NCI-H526 (cell line): ENCODE results near the gene RBMS3.
"Not testable (repeated sequence)": the region's sequence is repeated elsewhere in the genome, so short reads cannot be mapped to it uniquely, and the experiment has no call there.

ENCODE experiments used
- DNase-seq, 2 experiments: peaks; one replicate each; lab custom pipeline; 2025; lab: John Stamatoyannopoulos, UW

The RBMS3 gene

GRCh38 chr3:29775340-29775739 lies 494.5 kb downstream of the RBMS3 start:
- peak; percentile 56 to 75 for DNase-seq

GRCh38 chr3:29777869-29778268 lies 497.0 kb downstream of the RBMS3 start:
- DNase-seq = no peak

- no peak for DNase-seq
Measured at GRCh38 chr3:29789686-29790085, 508.8 kb downstream of the RBMS3 start.

- no peak for DNase-seq
Measured at GRCh38 chr3:29796808-29797207, 515.9 kb downstream of the RBMS3 start.

GRCh38 chr3:29802057-29802456 lies 521.2 kb downstream of the RBMS3 start:
- DNase-seq = no peak

GRCh38 chr3:29804044-29804443 lies 523.2 kb downstream of the RBMS3 start:
- no peak for DNase-seq

GRCh38 chr3:29805757-29806156 lies 524.9 kb downstream of the RBMS3 start:
- DNase-seq = no peak

- not testable (repeated sequence) for DNase-seq
Measured at GRCh38 chr3:29808324-29808723, 527.5 kb downstream of the RBMS3 start.

GRCh38 chr3:29822071-29822470 lies 541.2 kb downstream of the RBMS3 start:
- DNase-seq = no peak

- no peak for DNase-seq
Measured at GRCh38 chr3:29823233-29823632, 542.4 kb downstream of the RBMS3 start.

- DNase-seq = no peak
Measured at GRCh38 chr3:29826712-29827111, 545.8 kb downstream of the RBMS3 start.

GRCh38 chr3:29827756-29828155 lies 546.9 kb downstream of the RBMS3 start:
- no peak for DNase-seq

- no peak for DNase-seq
Measured at GRCh38 chr3:29829340-29829739, 548.5 kb downstream of the RBMS3 start.

- DNase-seq = no peak
Measured at GRCh38 chr3:29850641-29851040, 569.8 kb downstream of the RBMS3 start.

GRCh38 chr3:29852767-29853166 lies 571.9 kb downstream of the RBMS3 start:
- no peak for DNase-seq

GRCh38 chr3:29853841-29854397 lies 573.0 kb downstream of the RBMS3 start:
- no peak for DNase-seq

GRCh38 chr3:29854821-29855220 lies 574.0 kb downstream of the RBMS3 start:
- no peak for DNase-seq

GRCh38 chr3:29859726-29860270 lies 578.9 kb downstream of the RBMS3 start:
- DNase-seq = no peak

GRCh38 chr3:29864809-29865208 lies 583.9 kb downstream of the RBMS3 start:
- no peak for DNase-seq

- no peak for DNase-seq
Measured at GRCh38 chr3:29868543-29869101, 587.8 kb downstream of the RBMS3 start.

- DNase-seq = no peak
Measured at GRCh38 chr3:29870136-29870535, 589.3 kb downstream of the RBMS3 start.

GRCh38 chr3:29871087-29871486 lies 590.2 kb downstream of the RBMS3 start:
- no peak for DNase-seq

- no peak for DNase-seq
Measured at GRCh38 chr3:29880809-29881208, 599.9 kb downstream of the RBMS3 start.

- no peak for DNase-seq
Measured at GRCh38 chr3:29887451-29887850, 606.6 kb downstream of the RBMS3 start.
